Medulla oblongata (tissue), 1 donor: ENCODE data around the gene BAIAP2L1.
A peak's percentile ranks its signal among the peaks of the same experiment; 100 is the strongest.

ENCODE experiments used
- DNase-seq: peaks from one replicate; pipeline ENCODE4 v3.0.0-alpha.2; 2015; ENCODE audit errors: extremely low spot score

Gene BAIAP2L1

DNA sequence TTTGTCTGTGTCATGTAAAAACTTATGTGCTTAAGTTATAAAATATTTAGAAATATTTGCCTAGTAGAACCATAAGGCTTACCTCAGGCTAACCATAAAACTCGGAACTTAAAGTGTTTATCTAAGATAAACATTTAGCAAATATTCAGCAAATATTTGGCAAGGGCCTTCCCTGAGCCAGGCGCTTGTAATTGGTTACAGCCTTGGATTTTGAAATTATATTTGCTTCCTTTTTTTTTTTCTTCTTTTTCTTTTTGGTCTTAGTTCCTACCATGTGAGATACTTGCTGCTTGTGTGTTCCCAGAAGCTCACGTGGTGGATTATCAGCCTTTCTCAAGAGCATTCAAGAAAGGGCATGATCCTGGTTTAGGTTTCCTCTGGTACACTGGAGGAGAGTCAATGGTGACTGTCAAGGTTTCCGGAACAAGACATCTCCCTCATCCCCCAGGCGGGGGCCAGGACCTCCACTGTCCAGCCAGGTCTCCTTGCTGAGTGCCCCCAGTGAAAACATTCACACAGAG is 124.6 kb downstream of the BAIAP2L1 start:
- DNase-seq: no peak

DNA sequence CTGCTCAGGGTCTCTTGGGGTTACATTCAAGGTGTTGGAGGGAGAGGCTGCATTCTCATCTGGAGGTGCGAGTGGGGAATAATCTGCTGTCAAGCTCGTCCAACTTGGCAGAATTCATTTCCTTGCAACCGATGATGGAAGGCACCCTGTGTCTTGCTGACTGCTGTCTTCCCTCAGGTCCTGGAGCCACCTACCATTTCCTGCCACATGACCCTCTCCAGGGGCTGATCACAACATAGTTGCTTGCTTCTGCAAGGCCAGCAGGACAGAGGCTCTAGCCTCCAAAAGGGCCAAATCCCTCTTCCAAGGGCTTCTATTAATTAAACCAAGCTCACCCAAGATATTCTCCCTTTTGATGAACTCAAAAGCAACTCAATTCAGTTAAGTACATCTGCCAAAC is 133.6 kb downstream of the BAIAP2L1 start:
- DNase-seq: no peak

GRCh38 chr7:98266840-98267239 is 134.1 kb downstream of the BAIAP2L1 start:
- DNase-seq: no peak

DNA sequence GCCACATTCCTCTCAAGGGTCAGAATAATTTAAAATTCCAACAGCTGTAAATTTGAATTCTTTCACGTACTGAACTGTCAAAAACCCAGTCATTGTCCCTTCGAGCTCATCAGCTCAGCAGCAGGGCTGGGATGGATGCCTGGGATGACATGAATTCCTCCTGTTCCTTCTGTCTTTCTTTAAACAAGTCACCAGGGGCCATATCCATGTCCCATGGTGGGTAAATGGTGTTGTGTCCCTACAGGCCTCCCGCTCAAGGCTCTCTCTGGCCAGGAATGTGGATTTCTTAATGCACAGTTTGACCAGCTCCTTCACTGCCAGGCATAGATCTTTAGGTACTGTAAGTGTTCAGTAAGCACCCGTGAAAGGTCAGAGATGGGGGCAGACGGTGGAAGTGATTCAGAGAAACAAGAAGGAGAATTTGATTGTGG is 135.0 kb downstream of the BAIAP2L1 start:
- DNase-seq: no peak

DNA sequence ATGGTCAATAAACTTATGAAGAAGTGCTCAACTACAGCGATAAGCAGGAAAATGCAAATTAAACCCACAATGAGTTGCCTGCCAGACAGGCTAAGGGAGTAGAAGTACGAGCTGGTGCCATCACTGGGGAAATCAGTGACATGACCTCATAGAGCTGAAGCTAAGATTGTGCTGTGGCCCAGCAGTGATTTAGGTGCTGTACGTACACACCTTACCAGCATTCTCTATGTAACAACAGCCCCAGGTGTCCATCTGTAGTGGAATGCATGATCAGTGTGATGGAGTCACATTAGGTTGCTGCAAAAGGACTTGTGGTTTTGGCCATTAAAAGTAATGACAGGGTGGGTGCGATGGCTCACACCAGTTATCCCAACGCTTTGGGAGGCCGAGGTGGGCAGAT is 143.2 kb downstream of the BAIAP2L1 start:
- DNase-seq: no peak

GRCh38 chr7:98256431-98256830 is 144.5 kb downstream of the BAIAP2L1 start:
- DNase-seq: no peak

GRCh38 chr7:98254951-98255610 is 145.8 kb downstream of the BAIAP2L1 start:
- no peak for DNase-seq

- DNase-seq: no peak
Measured at GRCh38 chr7:98254516-98254915, 146.4 kb downstream of the BAIAP2L1 start.

- no peak for DNase-seq
Measured at GRCh38 chr7:98252425-98253054, 148.3 kb downstream of the BAIAP2L1 start.

DNA sequence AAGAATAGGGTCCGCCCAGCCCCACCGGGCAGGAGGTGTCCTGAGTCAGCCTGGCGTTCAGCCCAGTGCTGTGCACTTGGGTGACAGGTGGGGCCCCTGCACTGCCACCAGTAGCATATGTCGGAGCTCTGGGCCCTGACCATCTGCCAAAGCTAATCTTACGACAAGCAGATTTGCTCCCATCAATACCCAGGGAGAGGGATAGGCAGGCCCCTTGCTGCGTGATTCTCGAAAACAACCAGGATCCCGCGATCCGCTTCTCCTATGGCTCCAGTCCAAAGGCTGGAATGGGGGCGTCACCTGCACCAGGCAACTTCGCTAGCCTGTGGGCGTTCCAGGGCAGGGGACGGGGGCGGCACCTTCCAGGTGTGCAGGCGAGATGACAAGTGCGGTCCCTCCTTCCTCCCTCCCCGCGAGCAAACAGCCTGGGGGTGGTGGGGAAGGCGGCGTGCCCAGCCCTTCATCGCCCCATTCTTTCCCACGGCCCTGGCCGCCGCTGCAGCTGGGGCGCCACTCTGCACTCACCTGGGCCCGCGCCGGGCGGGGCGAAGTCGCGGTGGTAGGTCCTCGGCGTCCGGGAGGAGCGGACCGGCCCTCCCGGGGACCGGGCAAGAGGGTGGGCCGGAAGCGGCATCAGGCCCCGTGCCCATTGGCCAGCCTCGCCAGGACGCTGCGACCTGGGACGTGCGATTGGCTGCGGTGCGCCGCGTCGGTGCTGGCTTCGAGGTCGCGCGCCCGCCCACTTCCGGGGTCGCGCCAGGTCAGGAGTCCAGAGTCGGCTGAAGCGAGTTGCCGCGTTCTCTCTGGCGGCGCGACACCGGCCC is 149.1 kb downstream of the BAIAP2L1 start, which contains the start of gene TECPR1:
Gene TECPR1 (minus strand): TSS at position 632 of the 824 bp plus-strand sequence. CDS start 6,086 bp downstream, outside the sequence.
- DNase-seq: peak; percentile 96

GRCh38 chr7:98251231-98251600 is 149.7 kb downstream of the BAIAP2L1 start:
- no peak for DNase-seq

DNA sequence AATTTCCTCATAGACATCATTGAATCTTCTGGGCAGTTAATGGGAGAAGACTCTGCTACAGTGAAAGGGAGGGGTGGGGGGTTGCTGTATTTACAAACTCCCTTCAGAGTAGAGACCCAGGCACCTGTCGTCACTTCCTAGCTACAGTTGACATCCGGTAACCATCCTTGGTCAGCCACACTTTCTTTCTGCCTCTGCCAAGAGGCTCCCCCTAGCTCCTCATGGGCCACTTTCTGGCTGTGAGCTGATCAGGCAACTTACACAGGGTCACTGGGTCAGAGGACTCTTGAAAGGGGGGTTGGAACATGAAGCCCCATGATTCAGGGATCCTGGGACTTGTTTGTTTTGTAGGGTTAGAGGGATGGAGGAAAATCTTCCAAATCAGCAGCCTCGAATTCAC is 150.1 kb downstream of the BAIAP2L1 start:
- DNase-seq: no peak

DNA sequence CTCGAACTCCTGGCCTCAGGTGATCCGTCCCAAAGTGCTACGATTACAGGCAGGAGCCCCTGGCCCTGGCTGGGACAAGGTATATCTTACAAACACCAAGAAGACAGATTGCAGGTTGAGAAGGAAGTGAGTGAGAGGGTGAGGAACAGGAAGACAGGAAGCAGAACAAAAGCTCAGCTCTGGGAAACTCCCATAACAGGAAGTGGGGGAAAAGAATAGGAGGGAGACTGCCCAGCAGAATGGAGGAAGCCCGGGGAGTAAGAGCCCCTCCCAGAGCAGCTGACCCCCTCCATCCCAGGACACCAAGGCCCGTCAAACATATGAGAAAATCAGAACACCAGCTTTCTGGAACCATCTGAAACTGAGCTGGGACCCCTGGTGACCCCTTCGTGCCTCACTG is 151.8 kb downstream of the BAIAP2L1 start:
- no peak for DNase-seq

GRCh38 chr7:98248156-98248555 is 152.7 kb downstream of the BAIAP2L1 start:
- no peak for DNase-seq

GRCh38 chr7:98244871-98245270 is 156.0 kb downstream of the BAIAP2L1 start:
- no peak for DNase-seq

GRCh38 chr7:98242934-98243333 is 158.0 kb downstream of the BAIAP2L1 start:
- no peak for DNase-seq

- DNase-seq: no peak
Measured at GRCh38 chr7:98242342-98242741, 158.5 kb downstream of the BAIAP2L1 start.

DNA sequence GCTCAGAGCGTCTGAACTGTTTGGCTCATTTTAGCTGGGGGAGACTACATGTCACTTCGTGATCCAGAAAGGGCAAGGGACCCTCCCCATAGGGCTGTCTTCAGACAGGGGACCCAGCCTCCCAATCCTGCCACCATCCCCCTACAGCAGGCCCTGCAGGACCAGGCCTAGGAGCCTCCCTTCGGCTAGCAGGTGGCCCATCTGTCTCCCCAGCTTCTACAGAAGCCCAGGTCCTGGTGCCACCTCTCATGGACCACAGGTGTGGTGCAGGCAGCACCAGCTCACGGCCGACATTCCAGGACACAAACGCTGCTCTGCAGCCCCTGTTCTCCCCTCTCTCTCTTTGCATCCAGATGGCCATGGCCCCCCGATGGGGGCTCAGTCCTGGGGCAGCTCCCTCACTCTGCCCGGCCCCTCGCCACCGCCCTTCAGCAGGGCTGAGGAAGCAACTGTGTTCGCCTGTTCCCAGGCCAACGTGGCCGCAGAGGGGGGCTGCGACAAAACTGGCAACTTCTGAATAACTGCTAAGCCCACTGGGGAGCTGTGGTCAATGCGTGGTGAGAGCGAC is 159.1 kb downstream of the BAIAP2L1 start:
- no peak for DNase-seq
